Umbilical cord (tissue), 2 donors: ENCODE data around the gene GOSR2. TPM values are rescaled to one million over a fixed set of nuclear protein-coding genes. Genes with fewer than 3 reads are reported as not detected.

Source experiments
- DNase-seq: peaks from one replicate; pipeline ENCODE4 v3.0.0-alpha.2; 2015; ENCODE audit warnings: low spot score
- total RNA-seq: library from RNA; depleted of rRNA; stranded (reverse); fragments of >200 nt; gene quantifications from one replicate; pipeline ENCODE4 v1.2.3, GENCODE V29; 2014; ENCODE audit warnings: low replicate concordance; ENCODE audit not compliant: insufficient read depth

The GOSR2 gene
- total RNA-seq, result 60.7 TPM

DNA sequence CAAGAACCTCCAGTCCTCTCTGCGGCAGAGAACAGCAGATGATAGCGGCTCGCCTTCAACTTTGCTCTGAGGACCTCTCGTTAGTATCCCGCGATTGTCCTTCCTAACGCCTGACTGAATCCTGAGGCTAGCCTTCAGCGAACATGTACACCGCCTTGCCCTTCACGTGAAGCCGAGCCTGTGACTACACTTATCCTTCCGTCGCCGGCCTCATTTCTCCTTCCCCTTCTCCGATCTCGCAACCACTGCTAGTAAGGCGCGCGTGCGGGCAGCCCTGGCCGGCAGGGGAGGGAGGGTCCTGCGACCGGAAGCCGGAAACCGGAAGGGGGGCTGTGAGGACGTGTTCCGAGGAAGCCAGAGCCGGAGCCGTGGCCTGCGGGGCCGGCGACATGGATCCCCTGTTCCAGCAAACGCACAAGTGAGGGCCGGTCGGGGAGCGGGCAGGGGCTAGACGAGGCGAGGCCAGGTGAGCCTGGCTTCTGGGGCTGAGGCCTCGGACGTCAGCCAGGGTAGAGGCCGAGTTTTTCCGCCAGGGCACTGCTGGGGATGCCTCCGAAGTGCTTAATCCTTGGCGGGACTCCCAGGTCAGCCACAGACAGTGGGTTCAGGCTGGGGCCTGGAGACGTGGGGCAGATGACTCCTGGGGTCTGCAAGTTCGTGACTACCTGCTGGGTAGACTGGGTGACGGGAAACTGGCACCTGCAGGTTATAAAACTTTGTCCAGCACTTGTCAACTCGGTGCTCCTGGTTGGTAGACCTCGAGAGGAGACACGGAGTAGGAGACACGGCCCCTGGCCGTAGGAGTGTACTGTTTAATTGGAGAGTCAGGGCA, at the start of gene GOSR2:
Gene GOSR2, plus strand, starts transcription at position 357 of the 832 bp plus-strand sequence. Its CDS starts 33 bp downstream, at position 390.
- DNase-seq, result peak; percentile 95

DNA sequence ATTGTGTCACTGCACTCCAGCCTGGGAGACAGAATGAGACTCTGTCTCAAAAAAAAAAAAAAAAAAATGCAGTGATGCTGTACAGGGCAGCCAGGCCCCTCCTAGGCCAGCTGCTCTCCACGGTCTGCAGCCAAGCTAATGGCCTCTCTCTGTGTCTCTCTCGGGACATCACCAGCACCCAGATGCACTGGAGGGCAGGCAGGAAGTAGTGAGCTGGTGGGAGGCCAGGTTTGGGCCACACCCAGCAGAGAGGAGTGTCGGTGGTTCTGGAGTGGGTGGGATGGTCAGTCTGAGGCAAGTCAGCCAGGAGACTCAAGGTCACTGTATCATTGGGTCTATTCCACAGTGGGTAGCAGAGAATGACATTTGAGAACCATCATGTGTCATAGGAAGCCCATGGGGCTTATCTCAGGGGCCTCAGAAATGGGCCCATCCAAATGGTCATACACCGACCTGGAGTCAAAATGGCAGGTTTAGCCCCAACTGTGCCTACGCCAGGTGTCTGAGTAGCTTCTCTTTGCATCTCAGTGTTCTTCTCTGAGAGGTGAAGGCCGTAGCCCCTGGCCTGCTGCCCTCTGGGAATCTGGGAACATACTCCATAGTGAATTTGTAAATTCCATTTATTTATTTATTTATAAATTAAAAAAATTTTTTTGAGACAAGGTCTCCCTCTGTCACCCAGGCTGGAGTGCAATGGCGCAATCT, 48.9 kb upstream of the GOSR2 start:
- no peak for DNase-seq

DNA sequence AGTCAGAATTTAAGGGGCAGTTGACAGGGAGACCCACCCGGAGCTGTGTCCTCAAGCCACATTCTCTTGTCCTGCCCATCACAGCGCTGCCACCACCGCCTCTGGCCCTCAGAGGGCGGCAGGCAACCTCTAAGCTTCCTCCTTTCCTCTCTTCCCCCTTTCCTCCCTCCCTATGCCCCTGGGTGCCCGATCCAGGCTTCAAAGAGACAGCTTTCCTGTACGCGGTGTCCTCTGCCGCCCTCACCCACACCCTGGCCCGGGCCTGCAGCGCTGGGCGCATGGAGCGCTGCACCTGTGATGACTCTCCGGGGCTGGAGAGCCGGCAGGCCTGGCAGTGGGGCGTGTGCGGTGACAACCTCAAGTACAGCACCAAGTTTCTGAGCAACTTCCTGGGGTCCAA, 48.1 kb upstream of the GOSR2 start:
- no peak for DNase-seq

DNA sequence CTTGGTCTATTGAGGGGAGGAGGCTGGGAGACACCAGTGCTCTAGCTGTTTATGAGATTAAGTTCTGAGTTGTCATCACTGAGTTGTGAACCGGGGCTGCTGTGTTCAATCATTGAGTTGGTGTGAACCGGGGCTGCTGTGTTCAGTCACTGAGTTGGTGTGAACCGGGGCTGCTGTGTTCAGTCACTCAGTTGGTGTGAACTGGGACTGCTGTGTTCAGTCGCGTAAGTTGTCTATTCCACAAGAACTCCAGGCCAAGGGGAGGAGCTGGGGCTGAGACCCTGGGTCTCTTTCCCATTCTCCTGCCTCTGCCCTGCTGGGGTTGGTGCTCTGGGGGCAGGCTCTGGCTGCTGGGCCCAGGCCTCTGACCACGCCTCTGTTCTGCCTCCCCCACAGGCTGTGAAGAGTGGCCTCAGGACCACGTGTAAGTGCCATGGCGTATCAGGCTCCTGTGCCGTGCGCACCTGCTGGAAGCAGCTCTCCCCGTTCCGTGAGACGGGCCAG, 47.1 kb upstream of the GOSR2 start:
- DNase-seq, result no peak

DNA sequence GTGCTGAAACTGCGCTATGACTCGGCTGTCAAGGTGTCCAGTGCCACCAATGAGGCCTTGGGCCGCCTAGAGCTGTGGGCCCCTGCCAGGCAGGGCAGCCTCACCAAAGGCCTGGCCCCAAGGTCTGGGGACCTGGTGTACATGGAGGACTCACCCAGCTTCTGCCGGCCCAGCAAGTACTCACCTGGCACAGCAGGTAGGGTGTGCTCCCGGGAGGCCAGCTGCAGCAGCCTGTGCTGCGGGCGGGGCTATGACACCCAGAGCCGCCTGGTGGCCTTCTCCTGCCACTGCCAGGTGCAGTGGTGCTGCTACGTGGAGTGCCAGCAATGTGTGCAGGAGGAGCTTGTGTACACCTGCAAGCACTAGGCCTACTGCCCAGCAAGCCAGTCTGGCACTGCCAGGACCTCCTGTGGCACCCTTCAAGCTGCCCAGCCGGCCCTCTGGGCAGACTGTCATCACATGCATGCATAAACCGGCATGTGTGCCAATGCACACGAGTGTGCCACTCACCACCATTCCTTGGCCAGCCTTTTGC, 46.5 kb upstream of the GOSR2 start:
- no peak for DNase-seq

DNA sequence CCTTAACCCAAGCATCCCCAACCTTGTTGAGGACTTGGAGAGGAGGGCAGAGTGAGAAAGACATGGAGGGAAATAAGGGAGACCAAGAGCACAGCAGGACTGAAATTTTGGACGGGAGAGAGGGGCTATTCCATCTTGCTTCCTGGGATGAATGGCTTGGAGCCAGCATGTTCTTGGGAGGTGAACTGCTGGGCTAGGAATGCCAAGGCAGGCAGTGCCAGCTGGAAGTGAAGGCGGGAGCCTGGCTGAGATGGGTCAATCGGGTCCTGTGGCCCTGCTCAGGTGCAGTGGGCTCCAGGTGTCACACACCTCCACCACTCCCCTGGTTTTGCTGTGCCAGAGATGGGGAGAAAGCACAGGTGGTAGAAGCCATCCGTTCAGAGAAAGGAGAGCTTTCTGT, 46.0 kb upstream of the GOSR2 start:
- DNase-seq, result no peak

DNA sequence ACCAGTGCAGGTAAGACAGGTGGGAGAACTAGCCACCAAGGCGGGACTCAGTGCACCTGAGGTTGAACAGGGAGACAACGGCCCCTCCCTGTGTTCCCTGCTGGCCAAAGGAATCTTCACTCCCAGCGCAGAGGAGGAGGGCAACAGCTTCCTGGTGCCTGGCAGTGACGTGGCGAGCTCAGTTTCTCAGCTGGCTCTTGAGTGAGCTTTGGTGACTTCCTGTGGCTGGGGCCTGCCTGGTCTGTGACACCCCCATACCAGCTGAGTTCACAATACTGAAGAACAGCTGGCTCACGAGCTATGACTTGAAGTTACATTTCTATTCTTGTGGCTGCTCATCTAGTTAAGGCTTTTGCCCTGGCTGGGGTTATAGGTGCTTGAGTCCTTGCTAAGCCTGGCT, 45.5 kb upstream of the GOSR2 start:
- no peak for DNase-seq

DNA sequence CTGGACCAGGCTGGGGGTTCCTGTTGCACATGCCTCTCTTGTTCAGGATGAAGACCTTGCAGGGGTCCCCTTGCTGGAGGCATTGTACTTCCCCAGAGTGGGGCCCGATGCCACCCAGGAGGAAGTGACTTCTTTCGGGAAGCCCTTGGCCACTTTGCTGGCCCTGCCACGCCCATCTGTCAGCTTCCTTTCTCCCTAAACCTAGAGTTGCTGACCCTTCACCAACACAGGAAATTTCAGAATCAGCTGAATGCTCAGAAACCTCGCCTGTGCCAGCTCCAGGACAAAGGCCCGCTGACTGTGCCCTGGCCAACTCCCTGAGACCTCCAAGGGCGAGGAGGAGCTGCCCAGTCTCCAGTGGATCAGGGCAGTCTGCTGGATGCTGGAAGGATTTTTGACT, 44.9 kb upstream of the GOSR2 start:
- DNase-seq, result peak; percentile 42

DNA sequence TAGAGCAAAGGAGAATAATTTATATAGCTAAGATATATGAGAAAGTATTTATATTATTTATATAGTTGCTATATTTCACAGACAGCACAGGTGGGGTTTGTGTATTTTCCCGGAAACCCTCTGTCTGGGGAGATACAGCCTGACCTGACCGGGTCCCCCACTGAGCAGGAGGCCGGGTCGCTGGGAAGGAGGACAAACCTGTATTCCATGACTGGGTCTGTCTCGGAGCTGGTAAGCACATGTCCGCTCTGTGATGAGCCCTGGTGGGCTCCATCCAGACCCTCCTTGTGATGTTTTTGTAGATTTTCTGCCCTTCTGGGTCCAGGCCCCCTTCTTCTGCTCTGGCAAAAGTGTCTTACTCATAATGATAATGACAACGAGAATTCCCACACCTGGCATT, 43.9 kb upstream of the GOSR2 start:
- no peak for DNase-seq

DNA sequence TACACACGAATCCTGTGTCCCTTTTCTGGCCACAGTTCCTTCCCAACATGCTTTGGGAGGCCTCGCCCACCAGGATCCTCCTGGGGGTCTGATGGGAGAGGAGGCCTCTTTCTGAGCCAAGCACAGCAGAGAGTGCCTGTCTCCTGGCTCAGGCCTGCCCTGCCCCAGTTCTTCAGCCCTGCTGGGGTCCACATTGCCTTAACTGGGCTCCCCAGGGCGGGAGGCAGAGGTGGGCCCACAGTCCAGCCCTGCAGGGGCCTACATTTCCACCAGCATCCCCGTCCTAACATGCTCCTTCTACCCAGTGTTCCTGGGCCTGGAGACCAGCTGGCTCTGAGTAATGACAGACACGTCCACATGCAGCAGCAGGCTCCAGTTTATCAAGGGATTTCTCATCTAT, 41.9 kb upstream of the GOSR2 start:
- no peak for DNase-seq

DNA sequence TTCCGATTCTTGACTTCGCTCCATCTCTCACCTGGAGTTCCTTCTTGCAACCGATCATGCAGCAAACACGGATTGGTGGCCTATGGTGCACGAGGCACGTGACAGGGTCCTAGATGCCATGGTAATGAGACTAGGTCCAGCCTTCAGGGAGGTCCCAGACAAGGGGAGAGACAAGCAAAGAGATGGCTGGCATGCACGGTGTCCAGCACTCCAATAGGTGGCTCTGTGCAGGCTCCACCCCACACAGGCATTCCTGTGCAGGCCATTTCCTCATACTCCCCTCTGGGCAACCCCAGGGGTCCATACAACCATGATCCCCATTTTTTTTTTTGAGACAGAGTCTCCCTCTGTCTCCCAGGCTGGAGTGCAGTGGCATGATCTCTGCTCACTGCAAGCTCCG, 40.3 kb upstream of the GOSR2 start:
- no peak for DNase-seq

DNA sequence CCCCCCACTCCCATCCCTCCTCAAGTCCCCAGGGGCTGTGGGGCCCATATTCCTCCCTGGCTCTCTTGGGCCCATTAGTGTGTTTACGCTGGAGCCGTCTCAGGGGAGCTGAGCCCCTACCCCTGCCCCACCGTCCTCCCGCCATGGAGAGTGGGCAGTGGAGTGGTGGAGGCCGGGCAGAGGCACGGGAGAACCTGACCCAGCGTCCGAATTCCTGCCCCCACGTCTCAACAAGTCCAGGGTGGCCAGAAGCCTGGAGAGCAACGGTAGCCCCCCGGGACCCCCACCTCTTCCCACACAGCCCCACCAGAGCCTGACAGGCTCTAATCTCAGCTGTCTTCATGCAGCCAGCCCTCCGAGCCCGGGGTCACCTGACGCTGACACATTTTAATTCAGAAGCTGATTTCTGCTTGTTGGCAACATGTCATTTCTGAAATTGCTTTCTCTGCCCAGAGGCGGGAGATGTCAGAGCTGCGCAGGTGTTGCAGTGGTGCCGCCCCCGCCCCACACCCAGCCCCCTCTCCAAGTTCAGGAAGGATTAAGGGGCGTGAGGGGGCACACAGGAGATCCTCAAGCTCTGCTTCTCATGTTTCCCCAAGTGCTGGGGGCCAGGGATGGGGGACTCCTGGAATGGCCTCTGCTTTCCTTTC, 39.0 kb upstream of the GOSR2 start:
- DNase-seq, result no peak

DNA sequence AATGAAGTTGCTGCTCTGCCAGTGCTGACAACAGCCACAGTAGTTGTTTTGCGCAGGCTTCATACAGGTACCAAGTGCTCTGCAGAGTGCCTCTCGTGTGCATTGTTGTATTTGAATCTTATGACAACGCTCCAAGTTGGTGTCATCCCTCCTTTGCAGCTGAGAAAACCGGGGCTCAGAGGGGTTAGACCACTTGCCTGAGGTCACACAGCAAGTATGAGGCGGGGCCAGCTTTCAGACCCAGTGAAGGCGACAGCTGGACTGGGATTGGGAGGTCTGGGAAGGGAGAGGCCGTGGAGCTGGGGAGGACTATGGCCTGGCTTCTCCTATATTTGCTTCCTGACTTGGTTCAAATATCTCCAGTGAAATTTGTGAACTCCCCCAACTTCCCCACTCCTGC, 38.4 kb upstream of the GOSR2 start:
- DNase-seq, result no peak

DNA sequence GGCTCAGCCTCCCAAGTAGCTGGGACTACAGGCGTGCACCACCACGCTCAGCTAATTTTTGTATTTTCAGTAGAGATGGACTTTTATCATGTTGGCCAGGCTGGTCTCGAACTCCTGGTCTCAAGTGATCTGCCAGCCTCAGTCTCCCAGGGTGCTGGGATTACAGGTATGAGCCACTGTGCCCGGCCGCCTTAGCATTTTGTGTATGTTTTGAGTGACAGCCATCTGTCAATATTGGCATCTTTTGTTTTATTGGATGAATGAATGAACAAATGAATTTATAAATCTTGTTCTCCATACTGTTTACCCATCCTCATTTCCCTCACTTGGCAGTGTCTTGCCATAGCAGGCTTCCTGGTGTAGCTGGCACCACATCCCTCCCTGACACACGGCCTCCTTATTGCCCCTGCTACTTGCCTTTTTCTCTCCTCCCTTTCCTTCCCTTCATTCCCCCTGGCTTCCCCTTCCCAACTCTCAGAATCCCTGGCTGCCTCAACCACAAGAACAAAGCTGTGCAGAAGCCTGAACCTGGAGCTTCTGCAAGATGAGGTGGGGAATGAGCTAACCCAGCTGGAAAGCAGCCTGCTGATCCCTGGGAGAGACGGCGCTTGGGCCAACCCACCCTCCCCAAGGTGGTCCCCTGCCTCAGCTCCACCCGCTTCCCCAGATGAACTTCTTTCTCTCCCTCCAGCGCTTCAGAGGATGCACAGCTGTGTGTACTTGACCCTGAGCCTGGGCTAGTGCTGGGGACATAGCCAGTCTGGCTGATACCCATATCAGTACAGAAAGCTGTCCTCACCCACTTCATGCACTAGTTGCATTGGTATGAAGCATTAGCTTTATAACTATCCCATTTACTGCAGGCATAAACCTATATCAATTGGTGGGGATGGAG, 37.3 kb upstream of the GOSR2 start:
- DNase-seq, result no peak

DNA sequence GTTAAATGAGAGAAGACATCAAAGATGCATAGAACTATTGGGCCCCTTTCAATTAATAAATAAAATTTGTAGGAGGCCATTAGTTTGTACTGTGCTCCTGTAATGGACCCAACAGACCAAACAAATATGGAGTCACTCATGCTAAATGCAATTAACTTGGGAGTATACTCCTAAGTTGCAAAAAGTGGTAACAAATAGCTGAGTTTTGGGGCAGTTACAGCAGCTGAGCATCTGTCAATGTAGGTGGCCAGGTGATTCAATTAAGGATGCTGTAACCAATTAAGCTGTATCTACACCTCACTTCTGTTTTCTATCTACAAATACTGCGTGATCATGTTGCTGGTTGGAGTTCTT, 36.7 kb upstream of the GOSR2 start:
- DNase-seq, result no peak

DNA sequence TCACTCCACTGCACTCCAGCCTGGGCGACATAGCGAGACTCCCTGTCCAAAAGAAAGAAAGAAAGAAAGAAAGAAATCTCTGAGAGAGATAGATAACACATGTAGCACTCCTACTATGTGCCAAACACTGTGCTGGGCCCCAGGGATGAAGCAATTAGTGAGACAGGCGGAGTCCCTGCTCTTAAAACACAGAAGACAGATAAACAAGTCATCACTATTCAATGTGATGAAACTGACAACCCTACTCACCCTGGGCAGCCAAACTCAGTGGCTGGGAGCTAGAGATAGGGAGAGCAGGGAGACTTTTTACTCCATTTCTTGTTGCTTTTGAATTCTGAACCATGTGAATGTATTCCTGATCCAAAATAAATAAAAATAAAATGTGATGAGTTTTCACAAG, 35.2 kb upstream of the GOSR2 start:
- no peak for DNase-seq

DNA sequence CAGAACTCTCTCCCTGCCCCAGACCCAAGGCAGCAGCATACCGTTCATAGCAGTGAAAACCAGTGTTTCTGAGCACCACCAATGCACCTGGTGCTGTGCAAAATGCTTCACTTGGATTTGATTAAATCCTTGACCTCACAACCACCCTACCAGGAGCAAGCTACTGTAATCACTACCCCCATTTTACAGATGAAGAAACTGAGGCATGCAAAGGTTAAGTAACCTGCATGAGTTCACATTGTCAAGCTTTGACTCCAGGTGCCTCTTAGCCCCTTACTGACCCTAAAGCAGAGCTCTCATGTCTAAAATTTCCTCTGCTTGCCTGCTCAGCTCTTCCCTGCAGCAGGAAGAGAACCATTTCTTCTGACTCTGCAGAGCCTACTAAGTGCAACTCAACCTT, 34.2 kb upstream of the GOSR2 start:
- no peak for DNase-seq

DNA sequence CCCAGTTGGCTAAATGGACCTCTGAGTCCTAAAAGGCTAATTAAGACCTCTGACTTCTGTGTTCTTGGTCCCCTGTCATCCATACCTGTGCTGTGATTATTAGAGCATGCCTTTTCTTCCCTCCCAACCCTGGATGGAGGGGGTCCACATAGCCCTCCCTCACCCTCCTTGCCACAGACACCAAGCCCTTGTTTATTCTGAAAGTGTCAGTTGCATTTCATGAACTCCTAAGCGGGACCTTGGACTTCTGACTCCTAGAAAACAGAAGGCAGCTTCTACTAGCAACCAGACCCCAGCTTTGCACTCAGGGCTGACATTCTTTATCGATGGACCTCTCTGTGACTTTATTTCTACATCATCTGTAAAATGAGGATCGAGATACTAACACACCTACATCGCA, 33.4 kb upstream of the GOSR2 start:
- no peak for DNase-seq

DNA sequence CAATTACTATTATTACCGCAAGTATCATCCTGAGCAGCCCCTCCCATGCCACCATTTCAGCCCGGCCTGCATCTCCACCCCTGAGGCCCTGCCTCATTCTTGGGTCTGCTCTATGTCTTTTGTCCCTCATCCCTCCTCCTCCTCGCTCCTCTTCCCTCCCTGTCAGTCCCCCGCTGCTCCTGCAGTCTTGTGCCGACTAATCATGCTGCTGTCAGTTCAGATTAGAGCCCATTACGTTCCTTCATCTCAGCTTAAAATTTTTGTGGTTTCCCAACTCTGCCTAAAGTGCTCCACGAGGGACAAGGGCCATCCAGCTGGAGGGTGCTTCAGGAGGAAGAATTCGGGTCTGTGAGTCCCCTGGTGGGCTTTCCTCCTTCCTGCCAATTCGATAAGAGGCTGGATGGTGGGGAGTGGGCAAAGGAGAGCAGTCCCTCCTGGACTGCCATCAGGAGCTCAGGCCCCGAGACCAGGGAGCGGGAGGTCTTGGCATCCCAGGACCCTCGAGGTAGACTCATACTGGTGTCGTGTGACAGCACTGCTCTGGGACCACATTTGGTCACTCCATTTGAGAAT, 32.9 kb upstream of the GOSR2 start:
- no peak for DNase-seq

DNA sequence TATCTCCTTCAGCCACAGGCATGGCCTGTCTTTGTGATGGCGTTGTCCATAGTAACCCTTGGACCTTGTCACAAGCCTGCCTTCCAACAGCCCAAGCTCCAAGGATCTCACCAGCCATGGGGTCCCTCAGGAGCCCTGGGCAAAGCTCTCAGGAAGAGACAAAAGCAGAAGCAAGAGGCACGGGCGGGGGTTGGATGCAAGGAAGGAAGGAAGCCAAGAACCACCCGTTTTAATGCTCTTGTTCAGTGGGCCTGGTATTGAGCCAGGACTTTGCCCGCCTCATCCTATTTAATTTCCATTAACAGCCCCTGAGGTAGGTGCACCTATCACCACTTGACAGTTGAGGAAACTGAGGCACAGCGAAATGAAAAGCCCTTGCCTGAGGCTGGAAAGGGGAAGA, 32.3 kb upstream of the GOSR2 start:
- no peak for DNase-seq

DNA sequence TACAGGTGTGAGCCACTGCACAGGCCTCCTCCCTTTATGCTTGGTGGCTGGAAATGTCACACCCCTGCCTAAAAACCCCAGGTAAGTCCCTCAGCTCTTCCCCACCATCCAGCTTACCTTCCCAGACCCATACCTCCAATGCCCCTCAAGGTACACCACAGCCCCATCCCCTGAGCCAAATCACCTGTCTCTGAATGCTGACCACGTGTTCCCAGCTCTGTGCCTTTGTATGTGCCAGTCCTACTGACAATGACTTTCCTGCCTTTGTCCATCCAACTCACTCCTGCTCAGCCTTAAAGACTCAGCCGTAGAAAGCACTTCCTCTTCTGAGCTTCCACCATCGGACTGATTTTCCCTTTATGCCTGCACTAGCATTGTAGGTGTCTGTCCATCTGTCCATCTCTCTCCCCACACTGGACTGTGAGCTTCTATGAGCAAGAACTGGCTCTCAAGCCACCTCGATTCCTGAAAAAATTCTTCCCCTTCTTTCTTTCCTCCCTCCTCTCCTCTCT, 30.7 kb upstream of the GOSR2 start:
- DNase-seq, result no peak
